Activated T-helper 2 cell treated with anti-CD3 and anti-CD28 coated beads, Interferon-gamma antibody, Interleukin-2, Interleukin-4, amounts not matched to agents 10 μg/mL and 5 μg/mL and 100 μg/mL, durations not matched to agents 14 hours and 24 hours and 36 hours (primary cell): ENCODE data around the gene ARAF. TPM values are rescaled to one million over a fixed set of nuclear protein-coding genes. Genes with fewer than 3 reads are reported as not detected.

Experiments used
- DNase-seq: peaks from one replicate; pipeline ENCODE4 v3.0.0; 2021; ENCODE audit warnings: low spot score
- H3K27ac Mint-ChIP-seq: one replicate; pipeline ENCODE4 v1.8.0; 2021; ENCODE audit warnings: mixed read lengths
- H3K27me3 Mint-ChIP-seq: one replicate; pipeline ENCODE4 v1.8.0; 2021; ENCODE audit warnings: low read depth, mixed read lengths
- H3K36me3 Mint-ChIP-seq: one replicate; pipeline ENCODE4 v1.8.0; 2021; ENCODE audit warnings: low read depth, mixed read lengths
- H3K4me1 Mint-ChIP-seq: one replicate; pipeline ENCODE4 v1.8.0; 2021; ENCODE audit warnings: low read depth, mixed read lengths
- H3K4me3 Mint-ChIP-seq: one replicate; pipeline ENCODE4 v1.8.0; 2021; ENCODE audit warnings: low read depth, mild to moderate bottlenecking, moderate library complexity, mixed read lengths
- H3K9me3 Mint-ChIP-seq: one replicate; pipeline ENCODE4 v1.8.0; 2021; ENCODE audit warnings: mixed read lengths
- intact Hi-C: fragments of 100-400 bp; cut with micrococcal nuclease; formaldehyde crosslinking; loops from one replicate; pipeline ENCODE4 v1.15.1; 2023
- total RNA-seq: library from RNA; stranded (reverse); gene quantifications from 2 replicates; pipeline ENCODE4 v1.2.3, GENCODE V29; 2022

ARAF gene
- total RNA-seq, 1 donor from 2014 or later = 85.3 TPM

DNA sequence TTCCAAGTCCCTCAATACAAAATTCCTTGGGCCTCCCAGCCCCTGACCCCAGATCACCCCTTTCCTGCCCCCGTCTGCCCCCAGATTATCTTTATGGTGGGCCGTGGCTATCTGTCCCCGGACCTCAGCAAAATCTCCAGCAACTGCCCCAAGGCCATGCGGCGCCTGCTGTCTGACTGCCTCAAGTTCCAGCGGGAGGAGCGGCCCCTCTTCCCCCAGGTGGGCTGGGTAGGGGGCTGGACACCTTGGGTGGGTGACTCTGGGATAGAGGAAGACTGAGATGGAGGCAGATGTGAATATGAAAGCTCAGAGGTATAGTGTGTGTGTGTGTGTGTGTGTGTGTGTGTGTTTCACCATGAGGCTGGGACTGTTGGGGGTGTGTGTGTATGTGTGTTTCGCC lies 9.8 kb downstream of the ARAF start:
- DNase-seq = no peak
- Mint-ChIP-seq H3K4me1 (peaks cover 3% of the 10 kb centered on the region), H3K9me3 (no peaks in the 10 kb centered on the region), H3K27ac (no peak overlapping the region), H3K4me3 (no peak overlapping the region), H3K36me3 (peaks cover 57% of the 10 kb centered on the region), H3K27me3 (no peaks in the 10 kb centered on the region)
- intact Hi-C loops = no loop called here

DNA sequence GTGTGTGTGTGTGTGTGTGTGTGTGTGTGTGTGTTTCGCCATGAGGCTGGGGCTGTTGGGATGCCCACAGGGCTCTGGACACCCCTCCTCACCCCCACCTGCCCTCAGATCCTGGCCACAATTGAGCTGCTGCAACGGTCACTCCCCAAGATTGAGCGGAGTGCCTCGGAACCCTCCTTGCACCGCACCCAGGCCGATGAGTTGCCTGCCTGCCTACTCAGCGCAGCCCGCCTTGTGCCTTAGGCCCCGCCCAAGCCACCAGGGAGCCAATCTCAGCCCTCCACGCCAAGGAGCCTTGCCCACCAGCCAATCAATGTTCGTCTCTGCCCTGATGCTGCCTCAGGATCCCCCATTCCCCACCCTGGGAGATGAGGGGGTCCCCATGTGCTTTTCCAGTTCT lies 10.2 kb downstream of the ARAF start:
- Mint-ChIP-seq H3K4me1 (peaks cover 3% of the 10 kb centered on the region), H3K27me3 (no peaks in the 10 kb centered on the region), H3K36me3 (peaks cover 54% of the 10 kb centered on the region), H3K27ac (no peak overlapping the region), H3K4me3 (no peak overlapping the region), H3K9me3 (no peaks in the 10 kb centered on the region)
- intact Hi-C loops = no loop called here
- DNase-seq = no peak

DNA sequence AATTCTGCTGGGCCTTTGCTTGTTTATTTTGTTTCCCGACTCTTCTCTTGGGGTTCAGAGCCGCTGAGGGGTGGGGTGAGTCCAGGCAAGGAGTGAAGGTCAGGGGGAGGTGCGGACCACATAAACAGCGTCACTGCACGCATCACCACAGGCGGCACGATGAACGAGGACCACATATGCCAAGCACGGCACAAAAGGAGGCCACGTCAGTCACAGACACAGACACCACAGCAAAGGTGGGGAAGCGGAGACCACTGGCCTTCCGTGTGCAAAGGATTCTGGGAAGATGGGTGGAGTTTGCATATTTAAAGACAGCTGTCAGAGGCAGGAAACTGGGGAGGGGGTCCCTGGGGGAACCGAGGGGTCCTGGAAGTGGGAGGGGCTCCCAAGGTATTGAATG lies 10.9 kb downstream of the ARAF start:
- intact Hi-C loops = no loop called here
- H3K27me3 Mint-ChIP-seq = no peaks in the 10 kb centered on the region
- no peak for DNase-seq
- H3K36me3 Mint-ChIP-seq = peaks cover 48% of the 10 kb centered on the region
- H3K9me3 Mint-ChIP-seq = no peaks in the 10 kb centered on the region
- H3K4me3 Mint-ChIP-seq = no peak overlapping the region
- H3K27ac Mint-ChIP-seq = no peak overlapping the region
- peaks cover 3% of the 10 kb centered on the region for H3K4me1 Mint-ChIP-seq

DNA sequence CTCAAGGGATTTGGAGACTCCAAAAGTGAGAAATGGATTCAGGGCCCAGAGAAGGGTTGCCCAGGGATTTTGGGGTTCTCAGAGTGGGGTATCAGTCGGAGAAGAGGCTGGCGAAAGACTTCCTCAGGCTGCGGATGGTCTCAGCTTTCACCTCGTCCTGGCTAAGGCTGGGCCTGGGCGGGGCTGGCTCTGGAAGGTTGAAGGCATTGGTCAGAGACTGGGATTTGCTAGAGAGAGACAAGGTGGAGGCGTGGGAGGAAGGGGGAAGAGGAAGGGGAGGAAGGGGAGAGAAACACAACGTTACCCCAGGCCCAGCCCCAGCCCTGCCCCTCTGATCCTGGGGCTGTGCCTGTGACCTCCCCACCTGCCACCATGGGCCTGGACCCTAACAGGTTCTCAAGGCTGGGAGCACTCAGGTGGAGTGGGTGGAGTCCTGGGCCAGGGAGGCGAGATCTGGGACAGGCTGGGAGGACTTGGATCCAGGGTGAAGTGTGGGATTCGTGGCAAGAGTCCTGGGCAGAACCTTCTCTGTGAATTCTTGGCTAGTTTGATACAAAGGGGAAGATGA lies 11.9 kb downstream of the ARAF start:
- H3K4me3 Mint-ChIP-seq = no peak overlapping the region
- H3K4me1 Mint-ChIP-seq = peaks cover 3% of the 10 kb centered on the region
- no peaks in the 10 kb centered on the region for H3K9me3 Mint-ChIP-seq
- intact Hi-C loops = no loop called here
- no peak for DNase-seq
- H3K27me3 Mint-ChIP-seq = no peaks in the 10 kb centered on the region
- no peak overlapping the region for H3K27ac Mint-ChIP-seq
- peaks cover 44% of the 10 kb centered on the region for H3K36me3 Mint-ChIP-seq

- Mint-ChIP-seq H3K36me3 (peaks cover 37% of the 10 kb centered on the region), H3K9me3 (no peaks in the 10 kb centered on the region), H3K4me1 (peaks cover 4% of the 10 kb centered on the region), H3K4me3 (no peak overlapping the region), H3K27ac (no peak overlapping the region), H3K27me3 (no peaks in the 10 kb centered on the region)
- DNase-seq = no peak
- intact Hi-C loops = no loop called here
These were observed 12.5 kb downstream of the ARAF start for GRCh38 chrX:47573341-47574075.

DNA sequence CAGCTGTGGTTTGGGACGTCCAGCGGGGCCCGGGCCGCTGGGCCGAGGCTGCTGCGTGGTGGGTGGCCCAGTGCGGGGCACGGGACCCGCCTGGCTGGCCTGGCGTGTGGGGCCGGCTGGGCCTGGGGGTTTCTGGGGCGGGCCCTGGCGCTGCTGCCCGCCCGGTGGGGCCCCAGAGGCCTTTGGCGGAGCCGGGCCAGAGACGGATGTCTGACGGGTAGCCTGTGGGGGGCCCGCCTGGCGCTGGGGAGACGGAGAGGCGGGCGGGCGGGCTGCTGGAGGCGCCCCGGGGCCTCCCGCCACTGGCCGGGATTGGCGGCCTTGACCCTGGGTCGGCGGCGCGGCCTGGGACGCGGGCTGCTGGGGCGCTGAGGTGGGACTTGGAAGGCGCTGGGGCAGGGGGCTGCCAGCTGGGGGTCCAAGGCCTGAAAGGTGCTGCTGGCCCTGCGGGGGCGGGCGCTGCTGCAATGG lies 13.1 kb downstream of the ARAF start:
- H3K27ac Mint-ChIP-seq = no peak overlapping the region
- peaks cover 31% of the 10 kb centered on the region for H3K36me3 Mint-ChIP-seq
- intact Hi-C loops = no loop called here
- H3K27me3 Mint-ChIP-seq = no peaks in the 10 kb centered on the region
- DNase-seq = no peak
- H3K4me1 Mint-ChIP-seq = peaks cover 7% of the 10 kb centered on the region
- no peak overlapping the region for H3K4me3 Mint-ChIP-seq
- H3K9me3 Mint-ChIP-seq = no peaks in the 10 kb centered on the region

GRCh38 chrX:47574547-47575301 lies 13.7 kb downstream of the ARAF start:
- H3K36me3 Mint-ChIP-seq = peaks cover 26% of the 10 kb centered on the region
- no peaks in the 10 kb centered on the region for H3K9me3 Mint-ChIP-seq
- no peaks in the 10 kb centered on the region for H3K27me3 Mint-ChIP-seq
- peaks cover 12% of the 10 kb centered on the region for H3K4me1 Mint-ChIP-seq
- H3K4me3 Mint-ChIP-seq = no peak overlapping the region
- DNase-seq = no peak
- intact Hi-C loops = no loop called here
- no peak overlapping the region for H3K27ac Mint-ChIP-seq

DNA sequence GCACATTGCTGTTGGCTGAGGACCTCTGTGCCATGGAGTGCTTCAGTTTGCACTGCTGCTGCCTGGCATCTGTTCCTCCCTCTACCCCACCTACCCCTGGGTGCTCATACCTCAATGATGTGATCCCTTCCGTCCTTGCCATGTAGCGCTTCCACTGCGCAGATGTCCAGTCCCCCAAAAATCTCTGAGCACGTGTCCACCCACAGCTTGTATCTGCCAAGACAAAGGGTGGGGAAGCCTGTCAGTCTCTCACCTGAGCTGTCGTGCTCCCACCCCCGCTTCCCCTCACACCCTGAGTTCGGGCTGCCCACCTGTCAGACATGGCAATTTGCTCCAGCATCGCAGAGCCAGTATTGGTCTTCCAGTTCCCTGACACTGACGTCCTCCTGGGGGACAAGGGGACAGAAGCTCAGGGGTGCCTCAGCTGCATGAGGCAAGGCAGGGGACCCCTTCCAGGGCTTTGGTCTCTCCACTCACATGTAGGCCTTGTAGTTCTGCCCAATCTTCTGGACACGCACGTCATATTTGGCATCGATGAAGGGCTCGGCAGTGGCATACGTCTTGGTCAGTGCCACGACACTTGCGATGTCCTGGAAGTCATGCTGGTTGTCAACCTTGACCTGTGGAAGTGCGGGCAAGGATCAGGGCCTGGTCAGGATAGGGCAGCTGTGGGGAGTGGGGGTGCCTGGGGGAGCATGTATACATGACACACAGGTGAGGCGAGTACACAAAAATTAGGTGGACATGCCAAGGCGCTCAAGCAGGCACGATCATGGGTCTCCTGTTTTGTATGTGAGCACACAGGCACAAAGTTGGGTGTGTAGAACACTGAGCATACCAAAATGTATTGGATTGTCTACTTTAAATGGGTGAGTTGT lies 15.3 kb downstream of the ARAF start:
- Mint-ChIP-seq H3K27ac (no peak overlapping the region), H3K27me3 (no peaks in the 10 kb centered on the region), H3K4me1 (peaks cover 18% of the 10 kb centered on the region), H3K36me3 (peaks cover 14% of the 10 kb centered on the region), H3K4me3 (no peak overlapping the region), H3K9me3 (no peaks in the 10 kb centered on the region)
- DNase-seq = no peak
- intact Hi-C loops = no loop called here

GRCh38 chrX:47577424-47577823 lies 16.4 kb downstream of the ARAF start:
- intact Hi-C loops = no loop called here
- H3K27me3 Mint-ChIP-seq = no peaks in the 10 kb centered on the region

GRCh38 chrX:47577901-47578300 lies 16.9 kb downstream of the ARAF start:
- Mint-ChIP-seq H3K27ac (no peak overlapping the region), H3K27me3 (no peaks in the 10 kb centered on the region)

More at GRCh38 chrX:47577424-47577823, 16.4 kb downstream of the ARAF start:
- no peak for DNase-seq
- H3K27ac Mint-ChIP-seq = no peak overlapping the region
- no peak overlapping the region for H3K4me3 Mint-ChIP-seq
- H3K36me3 Mint-ChIP-seq = peaks cover 4% of the 10 kb centered on the region
- peaks cover 26% of the 10 kb centered on the region for H3K4me1 Mint-ChIP-seq
- H3K9me3 Mint-ChIP-seq = no peaks in the 10 kb centered on the region

DNA sequence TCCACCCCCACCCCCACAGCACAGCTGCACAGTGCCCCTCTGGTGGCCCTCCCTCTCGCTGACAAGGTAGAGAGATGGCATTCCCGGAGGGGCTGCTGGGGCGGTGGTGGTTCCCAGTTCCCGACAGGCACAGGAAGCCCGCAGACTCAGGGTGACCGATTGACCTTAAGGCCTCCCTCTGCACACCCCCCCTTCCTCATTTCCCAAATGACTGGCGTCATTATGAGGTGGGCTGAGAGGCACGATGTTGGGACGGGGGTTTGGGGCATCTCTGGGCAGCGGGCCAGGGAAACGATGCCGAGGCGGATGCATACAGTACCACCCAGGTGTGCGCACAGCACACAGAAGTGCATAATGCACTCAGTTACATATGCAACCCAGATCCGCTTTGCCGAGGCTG lies 17.7 kb downstream of the ARAF start:
- intact Hi-C loops = no loop called here
- no peak overlapping the region for H3K27ac Mint-ChIP-seq
- DNase-seq = no peak
- H3K4me3 Mint-ChIP-seq = no peak overlapping the region
- no peaks in the 10 kb centered on the region for H3K9me3 Mint-ChIP-seq
- H3K4me1 Mint-ChIP-seq = peaks cover 28% of the 10 kb centered on the region
- H3K27me3 Mint-ChIP-seq = no peaks in the 10 kb centered on the region
- peaks cover 3% of the 10 kb centered on the region for H3K36me3 Mint-ChIP-seq

More at GRCh38 chrX:47577901-47578300, 16.9 kb downstream of the ARAF start:
- Mint-ChIP-seq H3K4me3 (no peak overlapping the region), H3K36me3 (no peaks in the 10 kb centered on the region), H3K9me3 (no peaks in the 10 kb centered on the region), H3K4me1 (peaks cover 26% of the 10 kb centered on the region)
- intact Hi-C loops = no loop called here
- no peak for DNase-seq

GRCh38 chrX:47579537-47579936 lies 18.5 kb downstream of the ARAF start:
- intact Hi-C loops = no loop called here
- Mint-ChIP-seq H3K36me3 (peaks cover 6% of the 10 kb centered on the region), H3K4me1 (peaks cover 32% of the 10 kb centered on the region), H3K4me3 (no peak overlapping the region), H3K27ac (peak overlapping the region; percentile 62), H3K9me3 (no peaks in the 10 kb centered on the region), H3K27me3 (no peaks in the 10 kb centered on the region)
- no peak for DNase-seq
